GM10847 (cell line): ENCODE data around the gene MRPS23.

Experiments
- POLR2A ChIP-seq: IDR thresholded peaks from 2 replicates; pipeline ENCODE4 v1.6.1; 2011; ENCODE audit not compliant: insufficient read length; ENCODE audit errors: extremely low read depth

Gene MRPS23

GRCh38 chr17:57808882-57809281 lies 41.0 kb downstream of the MRPS23 start:
- no peak for TF ChIP-seq POLR2A

GRCh38 chr17:57806167-57806830 lies 43.5 kb downstream of the MRPS23 start:
- no peak for TF ChIP-seq POLR2A

GRCh38 chr17:57803021-57803420 lies 46.8 kb downstream of the MRPS23 start:
- no peak for TF ChIP-seq POLR2A

DNA sequence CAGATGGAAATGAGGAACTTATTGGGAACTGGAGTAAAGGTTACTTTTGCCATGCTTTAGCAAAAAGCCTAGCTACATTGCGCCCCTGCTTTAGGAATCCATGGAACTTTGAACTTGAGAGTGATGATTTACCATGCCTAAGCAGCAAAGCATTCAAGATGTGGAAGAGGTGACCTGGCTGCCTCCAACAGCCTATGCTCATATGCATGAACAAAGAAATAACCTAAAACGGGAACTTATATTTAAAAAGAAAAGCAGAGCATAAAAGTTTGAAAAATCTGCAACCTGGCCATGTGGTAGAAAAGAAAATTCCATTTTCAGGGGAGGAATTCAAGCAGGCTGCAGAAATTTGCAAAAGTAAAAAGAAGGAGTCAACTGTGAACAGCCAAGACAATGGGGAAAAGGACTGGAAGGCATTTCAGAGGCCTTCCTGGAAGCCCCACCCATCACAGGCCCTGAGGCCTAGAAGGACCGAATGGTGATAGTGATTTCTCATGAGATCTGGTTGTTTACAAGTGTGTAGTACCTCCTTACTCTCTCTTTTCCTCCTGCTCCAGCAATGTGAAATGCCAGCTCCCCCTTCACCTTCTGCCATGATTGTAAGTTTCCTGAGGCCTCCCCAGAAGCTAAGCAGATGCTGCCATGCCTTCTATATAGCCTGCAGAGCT lies 48.7 kb downstream of the MRPS23 start:
- no peak for TF ChIP-seq POLR2A

DNA sequence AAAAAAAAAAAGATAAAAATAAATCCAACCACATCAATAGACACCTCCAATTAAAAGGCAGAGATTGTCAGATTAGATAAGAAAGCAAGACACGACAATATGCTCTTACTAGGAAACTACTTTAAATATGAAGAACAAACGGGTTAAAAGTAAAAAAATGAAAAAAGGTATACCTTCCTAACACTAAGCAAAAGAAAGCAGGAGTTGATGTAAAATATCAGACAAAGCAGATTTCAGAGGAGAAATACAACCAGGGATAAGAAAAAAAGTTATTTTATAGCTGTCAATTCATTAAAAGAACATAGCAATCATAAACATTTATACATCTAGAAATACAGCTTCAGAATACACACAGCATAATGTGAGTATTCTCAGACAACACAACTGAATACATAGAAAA lies 55.0 kb downstream of the MRPS23 start:
- no peak for TF ChIP-seq POLR2A

GRCh38 chr17:57788725-57789124 lies 61.1 kb downstream of the MRPS23 start:
- TF ChIP-seq POLR2A = no peak

GRCh38 chr17:57785022-57785421 lies 64.8 kb downstream of the MRPS23 start:
- no peak for TF ChIP-seq POLR2A
